Esophagus squamous epithelium (tissue), 5 donors: ENCODE results near the gene TBX2. TPM values are rescaled to one million over a fixed set of nuclear protein-coding genes. Genes with fewer than 3 reads are reported as not detected.
A peak's percentile ranks its signal among the peaks of the same experiment; 100 is the strongest.

ENCODE experiments used
- DNase-seq: peaks from one replicate; lab custom pipeline; 2025; lab: John Stamatoyannopoulos, UW
- H3K27ac ChIP-seq, 4 donors: fragments of 200-600 bp; sonication (generic); one replicate each; pipeline ENCODE4 v1.5.1; 2016 to 2019; ENCODE audit warnings: mild to moderate bottlenecking in 1 of 4
- H3K27me3 ChIP-seq, 4 donors: fragments of 200-600 bp; sonication (generic); 1 replicate in 3 of 4; 2 replicates in 1 of 4; pipeline versions ENCODE4 v1.5.1 to v1.6.0; 2017 to 2021; ENCODE audit warnings: antibody characterized with exemption in 1 of 4
- H3K36me3 ChIP-seq, 3 donors: fragments of 200-600 bp; sonication (generic); one replicate each; pipeline ENCODE4 v1.5.1; 2016 to 2019
- H3K4me1 ChIP-seq, 3 donors: fragments of 200-600 bp; sonication (generic); one replicate each; pipeline ENCODE4 v1.5.1; 2017 to 2019
- H3K4me3 ChIP-seq, 4 donors: fragments of 200-600 bp; sonication (generic); 1 replicate in 3 of 4; 2 replicates in 1 of 4; pipeline ENCODE4 v1.5.1; 2016 to 2019; ENCODE audit warnings: mild to moderate bottlenecking in 2 of 4, moderate library complexity in 1 of 4
- H3K9me3 ChIP-seq, 3 donors: fragments of 200-600 bp; sonication (generic); one replicate each; pipeline ENCODE4 v1.5.1; 2016 to 2019
- CTCF ChIP-seq, 6 experiments: fragments of 450-650 bp in 4 of 6; fragments of 200-600 bp in 2 of 6; sonication (generic) in 2 of 6; IDR thresholded peaks; one replicate each; pipeline ENCODE4 v1.5.1; 2016 to 2019; ENCODE audit warnings: antibody characterized with exemption in 6 of 6, mild to moderate bottlenecking in 4 of 6, moderate library complexity in 4 of 6
- POLR2A ChIP-seq, 4 donors: fragments of 450-650 bp; IDR thresholded peaks; one replicate each; pipeline ENCODE4 v1.6.1; 2017; ENCODE audit warnings: antibody characterized with exemption in 4 of 4, mild to moderate bottlenecking in 4 of 4, moderate library complexity in 3 of 4
- WGBS, 2 donors: methylation state at CpG; one replicate each; pipeline ENCODE4 v1.1.5; 2018; 5-methylcytosine and 5-hydroxymethylcytosine counted together
- intact Hi-C: fragments of 100-400 bp; cut with DNase I; formaldehyde crosslinking; loops from one replicate; pipeline ENCODE4 v1.15.0; 2022
- total RNA-seq, 4 donors: library from RNA; depleted of rRNA; stranded (reverse); fragments of >200 nt; gene quantifications; one replicate each; pipeline ENCODE4 v1.1.0, GENCODE V29; 2016
- donor health status: DM: yes; HTN: yes; CAD: no.

TBX2 gene
- total RNA-seq, 4 donors from 2014 or later: 2.2 to 13.4 (median 4.2) TPM

DNA sequence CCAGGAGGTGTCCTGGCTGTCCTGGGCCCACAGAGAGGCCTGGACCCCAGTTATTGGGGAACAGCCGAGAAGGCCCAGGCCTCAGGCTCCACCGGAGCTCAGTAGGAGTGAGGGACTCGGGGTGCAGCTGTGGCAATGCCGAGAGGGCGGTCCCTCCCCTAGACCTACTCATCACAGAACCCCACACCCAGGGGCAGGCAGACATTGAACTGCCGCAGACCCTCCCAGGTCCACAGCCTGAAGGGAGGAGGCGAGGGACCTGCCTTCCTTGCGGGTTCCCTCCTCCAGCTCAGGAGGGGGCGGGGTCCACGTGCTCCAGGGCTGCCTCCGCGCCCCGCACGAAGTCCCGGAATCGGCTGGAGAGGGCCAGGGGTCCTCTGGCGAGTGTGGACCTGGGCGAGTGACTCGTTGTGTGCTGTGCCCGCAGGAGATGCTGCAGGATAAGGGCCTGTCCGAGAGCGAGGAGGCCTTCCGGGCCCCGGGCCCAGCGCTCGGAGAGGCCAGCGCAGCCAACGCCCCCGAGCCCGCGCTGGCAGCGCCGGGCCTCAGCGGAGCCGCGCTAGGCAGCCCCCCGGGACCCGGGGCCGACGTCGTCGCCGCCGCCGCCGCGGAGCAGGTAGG, 56.5 kb downstream of the TBX2 start:
- no peak for DNase-seq
- no peak for TF ChIP-seq CTCF (IDR thresholded peaks at IDR 0.05)
- TF ChIP-seq POLR2A (IDR thresholded peaks at IDR 0.05): no peak
- no peak overlapping the region for H3K4me3 ChIP-seq
- peaks cover 22 to 100% (median 46%) of the 10 kb centered on the region in 4 donors for H3K27me3 ChIP-seq
- intact Hi-C loops: no loop called here
- no peak overlapping the region for H3K27ac ChIP-seq
- 74% methylated on average over 10 of the region's 47 CpGs; no CpG with 5 or more reads in 1 of the 2 donors for WGBS, 2 donors
- H3K36me3 ChIP-seq: no peaks in the 10 kb centered on the region
- no peaks in the 10 kb centered on the region for H3K9me3 ChIP-seq
- H3K4me1 ChIP-seq: peaks cover 13 to 41% (median 16%) of the 10 kb centered on the region in 3 donors

GRCh38 chr17:61456688-61457225, 57.1 kb downstream of the TBX2 start:
- no peak for DNase-seq
- Histone ChIP-seq H3K36me3 (no peaks in the 10 kb centered on the region), H3K4me1 (peaks cover 13 to 41% (median 15%) of the 10 kb centered on the region in 3 donors), H3K4me3 (peak overlapping the region; percentile 3 to 37 (median 16)), H3K9me3 (no peaks in the 10 kb centered on the region), H3K27me3 (peaks cover 18 to 100% (median 43%) of the 10 kb centered on the region in 4 donors), H3K27ac (no peak overlapping the region)
- 32 to 49% methylated on average over 17 to 27 of the region's 45 CpGs for WGBS, 2 donors
- TF ChIP-seq CTCF (IDR thresholded peaks at IDR 0.05) (no peak), POLR2A (IDR thresholded peaks at IDR 0.05) (no peak)
- intact Hi-C loops: no loop called here

GRCh38 chr17:61457226-61457983, 57.8 kb downstream of the TBX2 start:
- Histone ChIP-seq H3K4me3 (peak overlapping the region; percentile 3 to 37 (median 16)), H3K9me3 (no peaks in the 10 kb centered on the region), H3K27ac (no peak overlapping the region), H3K27me3 (peaks cover 12 to 100% (median 40%) of the 10 kb centered on the region in 4 donors), H3K4me1 (peaks cover 8 to 41% (median 15%) of the 10 kb centered on the region in 3 donors), H3K36me3 (no peaks in the 10 kb centered on the region)
- DNase-seq: no peak
- WGBS, 2 donors: 23 to 37% methylated on average over 9 to 19 of the region's 39 CpGs
- no peak for TF ChIP-seq POLR2A (IDR thresholded peaks at IDR 0.05)
- no peak for TF ChIP-seq CTCF (IDR thresholded peaks at IDR 0.05)
- intact Hi-C loops: no loop called here

DNA sequence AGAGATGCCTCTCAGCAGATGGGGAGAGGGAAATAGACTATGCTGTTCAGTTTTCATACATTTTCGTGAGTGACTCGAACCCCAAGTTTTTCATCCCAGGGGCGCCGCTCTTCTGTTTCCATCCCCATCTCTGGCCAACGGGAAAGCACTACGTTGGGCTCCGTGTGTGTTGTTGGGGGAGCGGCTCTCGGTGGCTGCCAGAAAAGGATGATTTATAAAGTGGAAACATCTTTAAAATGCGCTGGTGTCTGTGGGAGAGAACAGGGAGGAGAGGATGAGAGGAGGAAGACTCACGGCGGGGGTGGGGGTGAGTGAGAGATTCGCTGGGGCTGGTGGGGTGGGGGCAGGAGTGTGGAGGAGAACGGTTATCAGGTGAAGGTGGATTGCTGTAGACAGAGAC, 58.4 kb downstream of the TBX2 start:
- no peak for DNase-seq

More for the DNA sequence above, 58.4 kb downstream of the TBX2 start:
- H3K36me3 ChIP-seq: no peaks in the 10 kb centered on the region
- H3K27me3 ChIP-seq: peaks cover 11 to 100% (median 38%) of the 10 kb centered on the region in 4 donors
- intact Hi-C loops: no loop called here
- no peak for TF ChIP-seq CTCF (IDR thresholded peaks at IDR 0.05)
- TF ChIP-seq POLR2A (IDR thresholded peaks at IDR 0.05): no peak
- H3K4me3 ChIP-seq: peak overlapping the region in 1 of 4 donors; percentile 37
- H3K4me1 ChIP-seq: peaks cover 5 to 40% (median 17%) of the 10 kb centered on the region in 3 donors
- H3K9me3 ChIP-seq: no peaks in the 10 kb centered on the region
- H3K27ac ChIP-seq: no peak overlapping the region
- WGBS, 2 donors: 30 to 48% methylated on average over 7 to 13 of the region's 14 CpGs
